ENCODE results near the gene GPR137B. TPM values are rescaled to one million over a fixed set of nuclear protein-coding genes. Genes with fewer than 3 reads are reported as not detected.
A peak's percentile ranks its signal among the peaks of the same experiment; 100 is the strongest.

GPR137B gene
- total RNA-seq, 2 experiments from 2014 or later: 7.2 to 8.1 TPM

DNA sequence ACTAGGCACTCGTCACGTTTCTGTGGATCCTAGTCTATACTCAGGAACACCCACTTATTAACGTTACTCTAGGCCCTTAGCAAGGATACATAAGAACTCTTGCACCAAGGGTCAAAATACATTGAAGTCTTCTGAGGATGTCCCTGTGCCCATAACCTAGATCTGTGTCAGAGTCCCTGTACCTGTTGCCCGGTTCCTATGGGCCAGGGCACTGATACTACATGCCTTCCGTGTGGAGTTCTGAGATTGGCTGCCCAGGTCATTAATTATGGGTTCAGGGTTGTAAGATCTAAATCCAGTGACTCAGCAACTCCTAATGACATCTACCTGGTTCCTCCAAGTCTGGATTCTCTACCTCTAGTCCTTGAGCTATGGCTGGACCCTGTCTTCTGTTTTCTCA, 69.5 kb downstream of the GPR137B start:
- no peak overlapping the region for H3K27ac Mint-ChIP-seq
- TF ChIP-seq, protein P1, sequence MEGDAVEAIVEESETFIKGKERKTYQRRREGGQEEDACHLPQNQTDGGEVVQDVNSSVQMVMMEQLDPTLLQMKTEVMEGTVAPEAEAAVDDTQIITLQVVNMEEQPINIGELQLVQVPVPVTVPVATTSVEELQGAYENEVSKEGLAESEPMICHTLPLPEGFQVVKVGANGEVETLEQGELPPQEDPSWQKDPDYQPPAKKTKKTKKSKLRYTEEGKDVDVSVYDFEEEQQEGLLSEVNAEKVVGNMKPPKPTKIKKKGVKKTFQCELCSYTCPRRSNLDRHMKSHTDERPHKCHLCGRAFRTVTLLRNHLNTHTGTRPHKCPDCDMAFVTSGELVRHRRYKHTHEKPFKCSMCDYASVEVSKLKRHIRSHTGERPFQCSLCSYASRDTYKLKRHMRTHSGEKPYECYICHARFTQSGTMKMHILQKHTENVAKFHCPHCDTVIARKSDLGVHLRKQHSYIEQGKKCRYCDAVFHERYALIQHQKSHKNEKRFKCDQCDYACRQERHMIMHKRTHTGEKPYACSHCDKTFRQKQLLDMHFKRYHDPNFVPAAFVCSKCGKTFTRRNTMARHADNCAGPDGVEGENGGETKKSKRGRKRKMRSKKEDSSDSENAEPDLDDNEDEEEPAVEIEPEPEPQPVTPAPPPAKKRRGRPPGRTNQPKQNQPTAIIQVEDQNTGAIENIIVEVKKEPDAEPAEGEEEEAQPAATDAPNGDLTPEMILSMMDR (IDR thresholded peaks at IDR 0.05): no peak
- CTCF ChIA-PET: no interaction called here
- no peaks in the 10 kb centered on the region for H3K4me1 Mint-ChIP-seq (ENCODE audit: low read depth)
- DNase-seq (no peak), ATAC-seq (no peak)
- H3K36me3 Mint-ChIP-seq (ENCODE audit: low read depth): peaks cover 10% of the 10 kb centered on the region
- POLR2A ChIA-PET: no interaction called here
- no peaks in the 10 kb centered on the region for H3K9me3 Mint-ChIP-seq
- no peaks in the 10 kb centered on the region for H3K27me3 Mint-ChIP-seq
- intact Hi-C loops (cut with micrococcal nuclease): no loop called here
- no peak overlapping the region for H3K4me3 Mint-ChIP-seq

DNA sequence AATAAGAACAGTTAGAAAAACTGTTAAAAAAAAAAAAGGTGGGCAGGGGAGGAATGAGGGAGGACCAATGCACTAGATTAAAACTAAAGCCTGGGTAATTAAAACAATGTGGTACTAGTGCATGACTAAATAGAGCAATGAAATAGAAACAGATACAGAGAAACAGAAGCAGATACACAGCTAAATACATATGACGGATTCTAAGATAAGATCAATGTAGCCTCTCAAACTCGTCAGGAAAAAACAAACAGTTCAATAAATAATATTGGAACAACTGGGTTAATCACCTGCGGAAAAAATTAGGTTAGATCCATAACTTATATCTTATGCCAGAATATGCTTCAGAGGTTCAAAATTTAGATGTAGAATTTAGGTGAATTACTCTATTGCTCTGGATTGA, 71.2 kb downstream of the GPR137B start:
- POLR2A ChIA-PET: no interaction called here
- intact Hi-C loops (cut with micrococcal nuclease): no loop called here
- Mint-ChIP-seq H3K9me3 (no peaks in the 10 kb centered on the region), H3K27me3 (no peaks in the 10 kb centered on the region), H3K4me3 (no peak overlapping the region), H3K36me3 (ENCODE audit: low read depth) (peaks cover 6% of the 10 kb centered on the region), H3K27ac (no peak overlapping the region), H3K4me1 (ENCODE audit: low read depth) (no peaks in the 10 kb centered on the region)
- no peak for ATAC-seq
- DNase-seq: no peak
- CTCF ChIA-PET: no interaction called here
- TF ChIP-seq, protein P1 (IDR thresholded peaks at IDR 0.05): no peak

DNA sequence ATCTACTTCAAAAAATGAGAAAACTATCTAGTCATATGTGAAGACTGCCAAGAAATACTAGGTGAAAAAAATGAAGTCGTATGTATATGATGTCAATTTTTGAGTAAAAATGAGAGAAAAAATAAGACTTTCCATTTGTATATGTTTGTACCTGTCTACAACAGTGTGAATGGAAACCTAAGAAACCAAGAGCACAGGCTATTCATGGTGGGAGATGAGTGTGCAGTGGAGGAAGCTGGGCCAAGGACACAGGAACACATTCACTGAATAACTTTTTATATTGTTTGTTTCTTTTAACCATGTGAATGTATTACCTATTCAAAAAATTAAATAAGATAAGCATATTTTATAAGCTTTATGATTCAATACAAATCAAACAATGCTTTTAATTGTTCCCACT, 72.4 kb downstream of the GPR137B start:
- Mint-ChIP-seq H3K36me3 (ENCODE audit: low read depth) (peaks cover 3% of the 10 kb centered on the region), H3K4me3 (no peak overlapping the region), H3K9me3 (no peaks in the 10 kb centered on the region), H3K27me3 (no peaks in the 10 kb centered on the region), H3K27ac (no peak overlapping the region), H3K4me1 (ENCODE audit: low read depth) (no peaks in the 10 kb centered on the region)
- ATAC-seq: peak; percentile 61
- TF ChIP-seq, protein P1 (IDR thresholded peaks at IDR 0.05): no peak
- ChIA-PET CTCF (no interaction called here), POLR2A (no interaction called here)
- DNase-seq: no peak
- intact Hi-C loops (cut with micrococcal nuclease): no loop called here

DNA sequence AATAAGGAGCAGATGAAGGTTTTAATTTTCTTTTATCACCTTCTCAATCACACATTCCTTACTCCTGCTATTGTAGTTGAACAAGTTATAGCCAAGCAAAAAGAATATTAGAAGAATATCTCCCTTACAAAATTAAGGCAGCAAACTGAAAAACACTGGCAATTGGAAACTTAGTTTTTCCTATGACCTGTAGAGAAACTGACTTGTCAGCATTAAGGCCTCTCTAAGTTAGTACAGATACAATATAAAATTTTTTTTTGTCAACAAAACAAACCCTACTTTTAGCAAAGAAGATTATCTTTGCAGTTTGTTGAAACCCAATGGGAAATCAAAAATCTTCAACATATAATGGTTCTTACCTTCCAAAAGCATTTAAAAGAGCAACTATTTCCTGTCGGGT, 78.1 kb downstream of the GPR137B start:
- CTCF ChIA-PET: interaction anchor here (0.6 kb wide), 1 partner anchor 11 kb away, joined by 3 read pairs; no protein-coding TSS in a partner anchor
- no peak overlapping the region for H3K4me3 Mint-ChIP-seq
- ATAC-seq (no peak), DNase-seq (no peak)
- H3K36me3 Mint-ChIP-seq (ENCODE audit: low read depth): peaks cover 1% of the 10 kb centered on the region
- H3K27ac Mint-ChIP-seq: no peak overlapping the region
- TF ChIP-seq, protein P1 (IDR thresholded peaks at IDR 0.05): no peak
- intact Hi-C loops (cut with micrococcal nuclease): no loop called here
- no peaks in the 10 kb centered on the region for H3K27me3 Mint-ChIP-seq
- H3K4me1 Mint-ChIP-seq (ENCODE audit: low read depth): no peaks in the 10 kb centered on the region
- no peaks in the 10 kb centered on the region for H3K9me3 Mint-ChIP-seq
- POLR2A ChIA-PET: no interaction called here

DNA sequence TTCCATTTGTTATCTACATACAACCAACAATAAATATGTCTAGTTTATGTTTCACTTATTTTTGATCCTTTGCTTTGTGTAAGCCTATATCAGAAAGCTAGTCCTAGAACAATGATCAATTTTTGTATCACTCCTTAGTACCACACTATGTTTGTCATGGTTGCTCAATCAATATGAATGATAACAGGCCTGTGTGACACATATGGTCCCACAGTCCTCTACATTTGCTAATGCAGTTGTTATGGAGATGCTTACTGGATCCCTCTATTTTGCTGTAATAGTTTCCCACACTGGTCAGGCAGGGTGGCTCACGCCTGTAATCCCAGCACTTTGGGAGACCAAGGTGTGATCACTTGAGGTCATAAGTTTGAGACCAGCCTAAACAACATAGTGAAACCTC, 80.3 kb downstream of the GPR137B start:
- intact Hi-C loops (cut with micrococcal nuclease): no loop called here
- ATAC-seq (no peak), DNase-seq (no peak)
- no peak overlapping the region for H3K27ac Mint-ChIP-seq
- ChIA-PET CTCF (interaction anchor here (1.1 kb wide), 1 partner anchor 15 kb away, joined by 3 read pairs; no protein-coding TSS in a partner anchor), POLR2A (no interaction called here)
- H3K4me3 Mint-ChIP-seq: no peak overlapping the region
- H3K27me3 Mint-ChIP-seq: no peaks in the 10 kb centered on the region
- TF ChIP-seq, protein P1 (IDR thresholded peaks at IDR 0.05): no peak
- no peaks in the 10 kb centered on the region for H3K9me3 Mint-ChIP-seq
- H3K36me3 Mint-ChIP-seq (ENCODE audit: low read depth): peaks cover 2% of the 10 kb centered on the region
- H3K4me1 Mint-ChIP-seq (ENCODE audit: low read depth): no peaks in the 10 kb centered on the region

Measured in activated CD8-positive, alpha-beta T cell treated with anti-CD3 and anti-CD28 coated beads for 36 hours (primary cell).